Measurements from ENCODE around the gene TBPL1.

Gene TBPL1

GRCh38 chr6:134007077-134007476 is 54.1 kb downstream of the TBPL1 start:
- DNase-seq (ENCODE audit: low read depth, low spot score), result no peak

GRCh38 chr6:134009876-134010275 is 56.9 kb downstream of the TBPL1 start:
- DNase-seq (ENCODE audit: low read depth, low spot score), result no peak

DNA sequence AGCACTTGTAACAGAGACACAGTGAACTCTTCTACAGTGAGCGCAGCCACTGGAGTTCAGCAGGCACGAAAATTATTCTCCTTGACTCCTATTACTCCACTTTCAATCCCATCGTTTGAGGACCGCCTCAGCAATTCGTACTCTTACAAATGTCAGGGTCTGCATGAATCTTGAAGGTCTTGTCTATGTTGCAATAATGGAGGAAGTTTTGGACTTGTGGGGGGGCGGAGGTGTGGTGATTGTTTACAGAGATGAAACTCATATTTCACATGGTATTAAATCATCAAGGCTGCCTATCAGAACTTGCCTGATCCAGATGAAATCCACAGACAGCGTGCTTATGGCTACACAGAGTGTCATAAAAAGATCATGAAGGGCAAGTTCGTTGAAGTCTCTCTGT is 57.4 kb downstream of the TBPL1 start:
- no peak for DNase-seq (ENCODE audit: low read depth, low spot score)

DNA sequence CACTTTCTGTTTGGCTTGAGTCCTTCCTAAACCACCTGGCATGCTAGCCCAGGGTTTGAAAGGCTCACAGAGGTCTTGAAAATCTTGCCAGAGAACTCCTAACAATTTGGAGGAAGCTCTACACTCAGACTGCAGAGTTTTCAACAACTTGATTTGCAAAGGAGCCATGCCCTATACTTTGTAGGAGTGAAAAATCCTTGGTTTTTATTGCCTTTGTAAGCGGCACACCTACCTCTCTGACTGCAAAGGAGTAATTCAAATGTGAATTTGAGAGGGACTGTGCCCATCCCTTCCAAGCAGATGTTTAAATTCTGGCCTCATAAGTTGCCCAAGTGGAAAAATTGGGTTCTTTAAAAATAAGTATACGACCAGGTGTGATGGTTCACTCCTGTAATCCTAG is 58.0 kb downstream of the TBPL1 start:
- no peak for DNase-seq (ENCODE audit: low read depth, low spot score)

DNA sequence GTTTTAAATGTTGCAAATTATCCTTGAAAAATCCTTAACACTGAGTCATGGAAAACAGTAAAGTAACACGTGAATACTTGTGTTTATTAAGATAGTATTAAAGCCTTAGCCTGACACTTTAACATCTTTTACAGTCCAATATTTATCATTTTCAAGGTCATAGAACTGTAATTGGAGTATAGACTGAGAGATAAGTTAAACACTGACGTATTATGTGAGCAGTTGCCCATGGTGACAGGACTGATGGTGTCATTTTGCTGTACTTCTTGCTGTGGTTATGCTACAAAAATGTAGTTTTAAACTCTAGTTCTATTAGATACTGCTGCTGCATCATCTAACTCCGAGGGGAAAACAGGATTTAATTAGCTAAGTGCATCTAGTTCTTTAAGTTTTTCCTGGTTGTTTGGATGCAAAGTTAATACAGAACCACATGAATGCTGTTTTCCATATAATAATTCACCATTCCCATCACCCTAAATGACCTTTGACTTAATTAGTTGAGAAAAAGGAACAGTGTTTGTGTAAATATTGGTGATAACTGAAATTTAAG is 61.6 kb downstream of the TBPL1 start:
- no peak for DNase-seq (ENCODE audit: low read depth, low spot score)

- DNase-seq (ENCODE audit: low read depth, low spot score), result no peak
Measured at GRCh38 chr6:134015719-134016557, 62.9 kb downstream of the TBPL1 start.

- no peak for DNase-seq (ENCODE audit: low read depth, low spot score)
Measured at GRCh38 chr6:134016558-134016814, 63.5 kb downstream of the TBPL1 start.

DNA sequence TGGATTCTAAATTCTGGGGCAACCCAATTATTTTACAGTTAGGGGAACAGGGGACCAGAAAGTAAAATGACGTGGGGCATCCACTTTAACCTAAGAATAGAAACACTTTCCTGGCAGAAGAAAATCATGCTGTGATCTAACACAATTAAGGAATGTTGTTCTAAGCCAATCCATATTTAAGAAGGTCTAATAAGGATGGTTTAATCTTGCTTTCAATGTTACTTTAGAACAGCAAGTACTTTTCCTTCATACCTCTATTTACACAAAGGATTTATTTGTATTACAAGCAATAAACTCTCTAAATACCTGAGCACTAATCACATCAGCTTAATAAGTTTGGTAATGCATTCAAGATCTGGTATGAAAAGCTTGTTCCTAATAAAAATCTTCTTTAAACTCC is 67.0 kb downstream of the TBPL1 start:
- no peak for DNase-seq (ENCODE audit: low read depth, low spot score)

- no peak for DNase-seq (ENCODE audit: low read depth, low spot score)
Measured at GRCh38 chr6:134020543-134020942, 67.5 kb downstream of the TBPL1 start.

DNA sequence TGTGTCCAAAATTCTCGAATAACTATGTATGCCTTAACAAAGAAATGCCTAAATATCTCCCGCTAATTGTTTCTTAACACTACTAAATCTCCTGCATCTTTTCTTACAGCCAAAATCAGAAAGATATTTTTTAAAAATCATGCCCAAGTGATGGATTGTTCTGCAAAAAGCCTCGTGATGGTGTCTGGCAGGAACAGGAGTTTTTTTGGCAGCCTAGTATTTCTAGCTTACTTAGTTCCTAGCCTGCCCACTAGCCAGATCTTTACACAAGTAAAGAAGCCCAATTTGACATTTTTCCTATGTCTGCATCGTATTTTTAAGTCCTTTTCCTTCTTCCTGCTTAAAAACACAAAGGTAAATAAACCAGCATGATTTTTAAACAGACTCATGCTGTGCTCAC is 67.9 kb downstream of the TBPL1 start:
- DNase-seq (ENCODE audit: low read depth, low spot score), result no peak

- DNase-seq (ENCODE audit: low read depth, low spot score), result no peak
Measured at GRCh38 chr6:134021396-134022122, 68.5 kb downstream of the TBPL1 start.

DNA sequence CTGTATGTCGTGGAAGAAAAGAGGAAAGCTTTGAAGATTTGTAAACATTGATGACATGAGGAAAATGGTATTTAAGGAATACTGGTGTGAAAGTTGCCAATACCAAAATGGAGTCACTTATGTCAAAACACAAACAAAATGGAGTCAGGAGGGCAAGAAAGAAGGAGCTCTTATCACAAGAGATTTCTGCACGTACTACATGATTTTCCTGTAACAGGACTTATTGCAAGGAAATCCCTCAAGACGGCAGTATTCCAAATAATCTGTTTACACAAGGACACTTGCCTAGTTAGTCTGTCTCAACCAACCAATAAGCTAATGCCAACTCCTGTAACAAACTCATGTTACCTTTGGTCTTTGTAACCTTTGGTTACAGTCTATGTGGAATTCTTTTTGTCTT is 69.6 kb downstream of the TBPL1 start:
- no peak for DNase-seq (ENCODE audit: low read depth, low spot score)

DNA sequence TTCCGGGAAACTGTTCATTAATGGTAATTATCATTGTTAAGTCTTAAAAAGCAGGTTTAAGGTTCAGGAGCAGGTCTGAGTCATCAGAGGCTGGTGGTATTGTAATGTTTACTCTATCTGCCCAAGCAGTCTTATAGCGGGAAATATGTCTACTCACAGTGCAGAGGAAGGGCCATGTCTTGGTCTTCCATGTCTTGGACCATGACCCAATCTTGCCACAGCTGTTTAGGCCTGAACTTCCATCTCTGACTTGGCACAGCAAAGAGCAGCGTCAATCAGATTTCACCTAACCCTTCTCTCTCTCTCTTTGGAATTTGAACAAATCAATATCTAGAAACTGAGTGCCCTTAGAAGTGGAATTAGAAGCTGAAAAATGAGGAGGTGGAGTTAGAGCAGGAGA is 73.6 kb downstream of the TBPL1 start:
- no peak for DNase-seq (ENCODE audit: low read depth, low spot score)

GRCh38 chr6:134028438-134028837 is 75.4 kb downstream of the TBPL1 start:
- DNase-seq (ENCODE audit: low read depth, low spot score), result no peak

GRCh38 chr6:134029495-134030455 is 76.8 kb downstream of the TBPL1 start:
- DNase-seq (ENCODE audit: low read depth, low spot score), result no peak

DNA sequence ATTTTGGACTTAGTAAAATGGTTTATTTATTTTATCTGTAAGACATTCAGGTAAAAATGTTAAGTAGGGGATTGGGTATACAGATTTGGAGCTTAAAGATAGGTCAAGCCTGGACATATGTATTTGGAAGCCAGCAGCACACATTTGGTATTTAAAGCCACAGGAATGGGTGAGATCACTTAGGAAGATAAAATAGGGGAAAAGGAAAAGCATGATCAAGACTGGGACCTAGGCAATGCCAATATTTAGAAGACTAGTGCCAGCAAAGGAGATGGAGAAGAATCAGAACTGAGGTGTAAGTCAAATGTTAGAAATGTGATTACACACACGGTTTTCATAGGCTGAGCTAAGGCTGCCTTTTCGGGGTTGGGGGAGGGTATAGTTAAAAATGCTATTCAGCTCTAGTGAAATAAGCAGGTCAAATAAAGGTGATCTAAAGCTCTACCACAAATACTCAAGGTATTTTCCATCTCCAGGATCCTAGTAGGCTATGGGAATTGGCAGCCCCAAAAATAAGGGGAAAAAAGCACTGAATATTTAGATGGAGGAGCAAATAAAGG is 78.8 kb downstream of the TBPL1 start:
- DNase-seq (ENCODE audit: low read depth, low spot score), result no peak

- DNase-seq (ENCODE audit: low read depth, low spot score), result no peak
Measured at GRCh38 chr6:134034478-134034877, 81.5 kb downstream of the TBPL1 start.

DNA sequence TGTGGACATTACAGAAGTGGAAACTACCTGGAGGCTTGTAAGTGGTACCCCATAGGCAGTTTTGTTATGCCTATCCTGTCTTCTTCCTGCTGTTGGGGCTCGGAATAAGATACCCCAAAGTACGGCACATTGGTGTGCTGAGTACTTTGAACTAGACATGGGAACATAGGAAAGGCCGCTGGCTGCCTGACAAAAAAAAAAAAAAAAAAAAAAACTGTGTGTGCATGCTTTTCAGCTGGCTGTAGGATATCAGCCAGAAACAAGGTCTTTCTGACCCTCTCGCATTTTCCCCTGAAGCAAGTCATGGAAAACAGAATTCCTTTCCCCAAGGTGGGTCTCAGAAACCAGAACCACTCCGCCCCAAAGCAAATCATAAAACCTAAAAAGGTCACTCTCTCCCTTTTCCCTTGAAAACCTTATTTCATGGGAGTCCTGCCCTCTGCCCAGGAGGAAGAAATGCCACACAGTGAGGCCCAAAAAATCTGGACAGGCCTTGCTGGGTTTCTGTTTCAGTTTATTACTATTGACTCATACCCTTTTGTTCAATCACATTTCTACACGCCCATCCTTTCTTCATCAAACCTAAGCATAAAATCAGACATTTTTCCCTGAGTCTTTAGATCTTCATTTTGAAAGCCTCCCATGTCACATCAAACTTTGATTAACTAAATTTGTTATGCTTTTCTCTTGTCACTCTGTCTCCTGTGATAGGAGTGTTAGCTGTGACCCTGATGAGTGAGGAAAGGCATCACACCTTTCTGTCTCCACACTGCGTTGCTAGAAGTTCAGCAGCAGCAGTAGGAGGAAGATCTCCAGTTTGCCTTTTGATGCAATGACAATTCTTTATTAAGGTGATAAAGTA is 82.2 kb downstream of the TBPL1 start:
- DNase-seq (ENCODE audit: low read depth, low spot score), result no peak

GRCh38 chr6:134035823-134036296 is 82.8 kb downstream of the TBPL1 start:
- DNase-seq (ENCODE audit: low read depth, low spot score), result no peak

DNA sequence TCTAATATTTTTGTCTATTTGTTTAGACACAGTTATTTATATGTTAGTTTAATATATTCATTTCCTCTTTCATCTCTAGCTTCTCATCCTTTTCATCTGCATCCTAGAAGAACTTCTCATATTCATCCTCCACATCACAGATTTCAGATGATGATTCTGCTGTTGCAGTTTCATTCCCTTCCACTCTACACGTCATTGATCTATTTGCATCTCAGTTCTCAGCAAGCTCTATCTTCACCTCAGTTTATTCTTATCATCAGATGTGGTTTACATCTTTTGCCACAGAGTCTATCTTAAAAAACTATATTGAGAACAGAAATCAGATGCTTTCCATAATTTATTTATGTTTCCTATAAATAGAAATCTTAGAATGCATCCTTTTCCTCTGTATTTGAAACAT is 86.1 kb downstream of the TBPL1 start:
- no peak for DNase-seq (ENCODE audit: low read depth, low spot score)
